AG08395 (cell line): ENCODE data around the gene MYO6.

Experiments used
- DNase-seq: peaks from one replicate; pipeline ENCODE4 v3.0.0; 2012; ENCODE audit warnings: mixed read lengths, low spot score

The MYO6 gene

GRCh38 chr6:75766387-75766786 is 17.3 kb downstream of the MYO6 start:
- DNase-seq = no peak

DNA sequence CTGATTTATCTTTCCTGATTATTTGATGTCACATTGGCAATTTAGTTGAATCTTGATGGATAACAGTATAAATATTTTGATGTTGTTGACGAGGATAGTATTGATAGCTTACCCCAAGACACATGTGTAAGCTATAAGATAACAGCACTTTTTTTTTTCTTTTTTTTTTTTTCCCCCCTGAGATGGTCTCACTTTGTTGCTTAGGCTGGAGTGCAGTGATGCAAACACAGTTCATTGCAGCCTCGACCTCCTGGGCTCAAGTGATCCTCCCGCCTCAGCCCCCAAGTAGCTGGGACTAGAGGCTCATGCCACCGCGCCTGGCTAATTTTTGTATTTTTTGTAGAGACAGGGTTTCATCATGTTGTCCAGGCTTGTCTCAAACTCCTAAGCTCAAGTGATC is 21.8 kb downstream of the MYO6 start:
- DNase-seq = no peak

- no peak for DNase-seq
These were observed 26.2 kb downstream of the MYO6 start for GRCh38 chr6:75775219-75775618.

DNA sequence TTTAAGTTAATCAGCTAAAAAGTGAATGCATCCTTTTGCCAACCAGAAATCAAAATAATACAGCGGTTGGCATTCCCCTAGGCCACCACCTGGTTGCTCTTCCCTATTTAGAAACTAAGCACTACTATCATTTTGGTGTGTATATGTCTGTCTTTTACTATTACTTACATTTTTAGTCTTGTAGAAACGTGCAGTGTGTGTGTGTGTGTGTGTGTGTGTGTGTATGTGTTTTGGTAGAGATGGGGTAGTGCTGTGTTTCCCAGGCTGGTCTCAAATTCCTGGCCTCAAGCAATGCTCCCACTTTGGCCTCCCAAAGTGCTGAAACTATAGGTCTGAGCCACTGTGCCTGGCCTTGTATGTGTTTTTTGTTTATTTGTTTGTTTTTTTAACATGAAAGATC is 27.4 kb downstream of the MYO6 start:
- no peak for DNase-seq

DNA sequence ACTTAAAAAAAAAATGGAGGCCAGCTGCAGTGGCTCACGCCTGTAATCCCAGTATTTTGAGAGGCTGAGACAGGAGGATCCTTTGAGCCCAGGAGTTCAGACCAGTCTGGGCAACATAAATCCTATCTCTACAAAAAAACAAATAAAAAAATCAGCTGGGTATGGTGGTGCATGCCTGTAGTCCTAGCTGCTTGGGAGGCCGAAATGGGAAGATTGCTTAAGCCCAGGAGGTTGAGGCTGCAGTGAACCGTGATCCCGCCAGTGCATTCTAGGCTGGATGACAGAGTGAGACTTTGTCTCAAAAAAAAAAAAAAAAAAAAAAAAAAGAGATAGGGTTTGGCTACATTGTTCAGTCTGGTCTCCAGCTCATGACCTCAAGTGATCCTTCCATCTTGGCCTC is 29.7 kb downstream of the MYO6 start:
- no peak for DNase-seq

- DNase-seq = no peak
These were observed 37.1 kb downstream of the MYO6 start for GRCh38 chr6:75786152-75786551.

DNA sequence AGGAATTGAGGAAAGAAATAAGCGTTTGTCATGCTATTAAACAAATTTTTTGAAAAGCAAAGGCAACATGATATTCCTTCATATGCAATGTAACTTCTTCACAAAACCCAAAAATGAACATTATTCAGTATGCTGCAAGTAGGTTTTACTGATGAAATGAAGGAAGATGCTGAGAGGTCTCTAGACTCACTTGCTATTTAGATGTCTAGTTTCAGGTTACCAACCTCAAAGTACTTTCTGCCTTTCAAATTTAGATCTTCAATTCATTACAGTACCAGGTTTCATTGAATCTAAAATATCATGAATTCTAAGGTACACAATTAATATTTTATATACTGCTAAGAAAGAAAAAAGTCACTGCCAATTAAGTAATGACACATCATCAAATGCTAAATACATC is 39.9 kb downstream of the MYO6 start:
- no peak for DNase-seq

- DNase-seq = peak; percentile 10
These were observed 42.8 kb downstream of the MYO6 start for GRCh38 chr6:75791881-75792280.

GRCh38 chr6:75794351-75794846 is 45.4 kb downstream of the MYO6 start:
- DNase-seq = no peak

- no peak for DNase-seq
These were observed 46.1 kb downstream of the MYO6 start for GRCh38 chr6:75794954-75795739.

DNA sequence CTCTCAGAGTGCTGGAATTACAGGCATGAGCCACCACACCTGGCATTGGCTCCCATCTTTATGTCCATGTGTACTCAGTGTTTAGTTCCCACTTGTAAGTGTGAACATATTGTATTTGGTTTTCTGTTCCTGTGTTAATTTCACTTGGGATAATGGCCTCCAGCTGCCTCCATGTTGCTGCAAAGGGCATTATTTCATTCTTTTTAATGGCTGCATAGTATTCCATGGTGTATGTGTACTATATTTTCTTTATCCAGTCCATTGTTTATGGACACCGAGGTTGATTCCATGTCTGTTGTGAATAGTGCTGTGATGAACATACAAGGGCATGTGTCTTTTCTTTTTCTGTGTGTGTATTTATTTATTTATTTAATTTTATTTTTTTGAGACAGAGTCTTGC is 47.7 kb downstream of the MYO6 start:
- no peak for DNase-seq

DNA sequence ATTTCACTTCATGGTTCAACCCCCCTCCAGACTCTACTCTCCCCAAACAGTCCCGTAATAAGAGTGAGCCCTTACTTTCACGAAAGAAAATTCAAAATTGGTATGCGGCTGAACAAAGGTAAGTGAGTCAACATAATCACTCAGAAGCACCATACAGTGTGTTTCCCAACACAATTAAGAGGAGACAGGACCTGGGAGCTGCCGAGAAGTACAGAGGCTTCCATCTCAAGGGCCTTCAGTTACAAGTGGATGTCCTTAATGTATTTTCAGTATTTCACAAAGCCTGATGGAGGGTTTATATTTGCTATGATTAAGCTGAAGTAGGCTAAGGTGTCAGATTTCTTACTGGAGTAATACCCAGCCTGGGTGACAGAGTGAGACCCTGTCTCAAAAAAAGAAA is 51.1 kb downstream of the MYO6 start:
- no peak for DNase-seq

DNA sequence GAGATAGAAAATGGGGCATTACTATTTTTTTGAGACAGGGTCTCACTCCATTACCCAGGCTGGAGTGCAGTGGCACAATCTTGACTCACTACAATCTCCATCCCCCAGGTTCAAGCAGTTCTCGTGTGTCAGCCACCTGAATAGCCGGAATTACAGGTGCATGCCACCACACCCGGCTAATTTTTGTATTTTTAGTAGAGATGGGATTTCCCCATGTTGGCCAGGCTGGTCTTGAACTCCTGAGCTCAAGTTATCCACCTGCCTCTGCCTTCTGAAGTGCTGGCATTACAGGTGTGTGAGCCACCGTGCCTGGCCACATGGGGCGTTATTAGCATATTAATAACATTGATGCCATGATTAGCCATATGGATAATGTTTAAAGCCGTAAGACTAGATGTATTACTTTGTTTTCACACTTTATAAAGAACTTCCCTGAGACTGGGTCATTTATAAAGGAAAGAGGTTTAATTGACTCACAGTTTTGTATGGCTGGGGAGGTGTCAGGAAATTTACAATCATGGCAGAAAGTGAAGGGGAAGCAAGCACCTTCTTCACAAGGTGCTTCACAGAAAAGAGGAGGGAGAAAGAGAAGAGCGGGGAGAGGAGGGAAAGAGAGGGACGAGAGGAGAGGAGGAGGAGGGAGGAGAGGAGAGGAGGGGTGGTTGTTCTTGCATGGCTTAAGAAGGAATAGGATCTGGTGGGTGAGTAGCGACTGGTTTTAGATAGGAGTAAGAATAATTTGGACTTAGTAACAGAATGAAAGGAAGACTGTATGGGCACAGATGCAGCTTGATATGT is 51.9 kb downstream of the MYO6 start:
- no peak for DNase-seq

- DNase-seq = no peak
These were observed 53.3 kb downstream of the MYO6 start for GRCh38 chr6:75802366-75802765.

GRCh38 chr6:75808507-75808906 is 59.5 kb downstream of the MYO6 start:
- DNase-seq = no peak

- no peak for DNase-seq
These were observed 63.5 kb downstream of the MYO6 start for GRCh38 chr6:75812560-75812959.

- no peak for DNase-seq
These were observed 64.6 kb downstream of the MYO6 start for GRCh38 chr6:75813476-75814250.

GRCh38 chr6:75815756-75816155 is 66.7 kb downstream of the MYO6 start:
- DNase-seq = no peak

DNA sequence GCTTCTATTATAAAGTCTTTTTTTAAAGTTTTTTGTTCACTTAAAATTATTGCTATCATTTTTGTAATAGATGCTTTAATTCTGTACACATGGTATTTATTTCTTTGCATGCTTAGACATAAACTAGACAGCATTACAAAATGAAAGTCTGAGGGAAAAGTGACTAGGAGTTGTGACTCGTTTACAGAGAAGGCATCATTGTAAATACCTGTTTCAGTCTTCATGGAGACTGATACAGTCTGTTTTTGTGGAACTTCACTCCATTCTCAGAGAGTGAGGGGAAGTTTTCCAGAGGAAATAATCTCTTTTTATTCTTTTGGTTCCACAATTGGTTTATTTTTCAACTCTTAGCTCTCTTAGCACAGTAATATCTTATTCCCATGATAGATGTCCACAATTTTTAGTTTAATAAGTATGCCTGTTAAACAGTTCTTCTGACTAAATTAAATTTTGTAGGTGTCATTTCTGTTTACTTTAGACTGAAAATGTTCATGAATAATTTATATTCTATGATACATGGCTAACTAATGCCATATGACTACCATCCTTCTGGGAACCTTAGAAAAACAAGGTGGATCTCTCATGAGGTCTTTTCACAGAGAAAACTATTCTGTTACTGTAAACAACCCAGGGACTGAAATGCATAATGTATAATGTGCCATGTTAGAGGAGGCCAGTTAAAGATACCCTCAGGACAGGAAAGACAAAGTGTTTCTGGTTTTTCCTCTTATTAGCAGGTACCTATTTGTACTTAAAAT is 69.2 kb downstream of the MYO6 start:
- DNase-seq = no peak

GRCh38 chr6:75819776-75820487 is 70.9 kb downstream of the MYO6 start:
- no peak for DNase-seq

DNA sequence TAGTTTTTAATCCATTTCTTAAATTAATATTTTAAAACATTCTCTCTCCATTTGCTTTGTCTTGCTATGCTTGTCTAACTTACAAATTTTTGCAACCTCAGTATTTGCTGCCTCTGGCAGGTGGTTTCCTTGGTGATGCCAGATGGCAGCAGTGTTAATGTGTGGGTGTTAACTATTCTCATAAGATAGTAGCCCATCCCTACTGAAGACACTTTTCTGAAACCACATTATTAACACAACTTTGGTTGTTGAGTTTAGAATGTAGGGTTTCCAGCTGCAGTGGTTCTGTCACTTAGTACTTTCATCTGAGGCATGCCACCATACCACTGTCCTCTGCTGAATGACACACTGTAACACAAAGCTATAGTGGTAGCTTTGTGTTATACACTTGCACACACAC is 75.1 kb downstream of the MYO6 start:
- no peak for DNase-seq
